Activated T-helper 17 cell treated with anti-CD3 and anti-CD28 coated beads, Interleukin-2, amount 50 U/mL, for 72 hours (primary cell): ENCODE results near the gene CDKN2D. TPM values are rescaled to one million over a fixed set of nuclear protein-coding genes. Genes with fewer than 3 reads are reported as not detected.
A peak's percentile ranks its signal among the peaks of the same experiment; 100 is the strongest.
"Not testable (repeated sequence)": the region's sequence is repeated elsewhere in the genome, so short reads cannot be mapped to it uniquely, and the experiment has no call there.

Source experiments
- ATAC-seq: fragments of 150-1000 bp; cut with Tn5 transposase; replicated peaks from 2 replicates; pipeline ENCODE4 v1.10.0; 2021; ENCODE audit warnings: mild to moderate bottlenecking, moderate library complexity
- H3K27ac Mint-ChIP-seq: one replicate; pipeline ENCODE4 v1.8.0; 2022; ENCODE audit warnings: mixed read lengths
- H3K27me3 Mint-ChIP-seq: one replicate; pipeline ENCODE4 v1.8.0; 2022; ENCODE audit warnings: mixed read lengths
- H3K36me3 Mint-ChIP-seq: one replicate; pipeline ENCODE4 v1.8.0; 2022; ENCODE audit warnings: low read depth, mild to moderate bottlenecking, mixed read lengths
- H3K4me1 Mint-ChIP-seq: one replicate; pipeline ENCODE4 v1.8.0; 2022; ENCODE audit warnings: mixed read lengths
- H3K4me3 Mint-ChIP-seq: one replicate; pipeline ENCODE4 v1.8.0; 2022; ENCODE audit warnings: mild to moderate bottlenecking, mixed read lengths
- H3K9me3 Mint-ChIP-seq: one replicate; pipeline ENCODE4 v1.8.0; 2022; ENCODE audit warnings: mixed read lengths
- total RNA-seq, 2 donors: library from RNA; stranded (reverse); gene quantifications; one replicate each; pipeline ENCODE4 v1.2.3, GENCODE V29; 2022

CDKN2D gene
- total RNA-seq, 2 donors from 2014 or later, result 21.2 to 46.6 TPM

DNA sequence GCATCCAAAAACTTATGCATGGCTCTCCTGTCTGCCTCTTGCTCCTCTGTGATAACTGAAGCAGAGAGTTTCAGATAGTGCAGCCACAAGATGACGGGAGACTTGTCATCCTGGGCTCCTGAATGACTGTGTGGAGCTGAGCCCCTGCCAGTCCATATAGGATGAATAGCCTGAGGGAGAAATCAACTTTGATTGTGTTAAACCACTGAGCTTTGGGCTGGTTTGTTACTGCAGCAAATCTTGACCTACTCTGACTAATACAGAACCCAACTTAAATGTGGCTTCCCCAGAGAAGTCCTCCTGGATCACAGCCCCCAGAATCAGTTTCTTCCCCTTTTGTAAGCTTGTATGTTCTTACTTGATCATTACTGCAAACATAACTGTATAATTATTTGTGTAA lies 36.3 kb downstream of the CDKN2D start:
- Mint-ChIP-seq H3K27me3 (peaks cover 5% of the 10 kb centered on the region), H3K4me1 (no peaks in the 10 kb centered on the region), H3K27ac (no peak overlapping the region), H3K4me3 (no peak overlapping the region), H3K36me3 (no peaks in the 10 kb centered on the region), H3K9me3 (no peaks in the 10 kb centered on the region)
- ATAC-seq, result peak; percentile 52

DNA sequence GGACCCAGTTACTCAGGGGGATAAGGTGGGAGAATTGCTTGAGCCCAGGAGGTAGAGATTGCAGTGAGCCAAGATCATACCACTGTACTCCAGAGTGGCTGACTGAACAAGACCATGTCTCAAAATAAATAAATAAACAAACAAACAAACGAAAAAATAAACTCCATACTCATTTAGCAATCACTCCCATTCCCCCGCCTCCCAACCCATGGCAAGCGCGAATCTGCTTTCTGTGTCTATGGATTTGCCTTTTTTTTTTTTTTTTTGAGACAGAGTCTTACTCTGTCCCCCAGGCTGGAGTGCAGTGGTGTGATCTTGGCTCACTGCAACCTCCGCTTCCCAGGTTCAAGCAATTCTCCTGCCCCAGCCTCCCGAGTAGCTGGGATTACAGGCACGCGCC lies 41.9 kb downstream of the CDKN2D start:
- not testable (repeated sequence) for H3K4me1 Mint-ChIP-seq, H3K27me3 Mint-ChIP-seq, H3K9me3 Mint-ChIP-seq, H3K27ac Mint-ChIP-seq, H3K36me3 Mint-ChIP-seq, ATAC-seq, H3K4me3 Mint-ChIP-seq

DNA sequence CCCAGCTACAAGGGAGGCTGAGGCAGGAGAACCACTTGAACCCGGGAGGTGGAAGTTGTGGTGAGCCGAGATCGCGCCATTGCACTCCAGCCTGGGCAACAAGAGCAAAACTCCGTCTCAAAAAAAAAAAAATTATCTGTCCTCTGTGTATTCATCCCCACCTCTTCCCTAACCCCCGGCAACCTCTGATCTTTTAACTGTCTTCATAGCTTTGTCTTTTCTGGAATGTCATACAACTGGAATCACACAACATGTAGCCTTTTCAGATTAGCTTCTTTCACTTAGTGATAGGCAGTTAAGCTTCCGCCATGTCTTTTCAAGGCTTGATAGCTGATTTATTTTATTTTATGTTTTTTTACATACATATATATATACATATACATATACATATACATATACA lies 43.1 kb downstream of the CDKN2D start:
- Mint-ChIP-seq H3K27me3 (peaks cover 3% of the 10 kb centered on the region), H3K4me1 (no peaks in the 10 kb centered on the region)

DNA sequence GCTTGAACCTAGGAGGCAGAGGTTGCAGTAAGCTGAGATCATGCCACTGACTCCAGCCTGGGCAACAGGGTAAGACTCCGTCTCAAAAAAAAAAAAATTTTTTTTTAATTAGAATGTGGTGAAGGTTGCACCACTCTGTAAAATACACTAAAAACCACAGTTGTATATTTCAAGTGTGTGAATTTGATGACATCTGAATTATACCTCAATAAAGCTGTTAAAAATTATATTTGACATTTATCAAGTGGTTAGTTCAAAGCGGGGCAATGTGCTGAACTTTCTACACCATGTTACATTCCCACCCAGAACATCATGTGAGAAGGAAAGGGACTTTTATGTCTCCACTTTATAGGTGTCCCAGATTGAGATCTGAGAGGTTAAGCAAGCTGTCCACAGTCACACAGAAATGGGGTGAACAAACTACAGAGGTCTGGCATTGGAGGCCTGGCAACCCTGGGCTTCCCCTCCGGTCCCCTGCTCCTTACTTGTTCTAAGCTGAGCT lies 45.6 kb downstream of the CDKN2D start:
- H3K36me3 Mint-ChIP-seq, result no peaks in the 10 kb centered on the region
- H3K27me3 Mint-ChIP-seq, result peaks cover 17% of the 10 kb centered on the region
- no peak for ATAC-seq
- peaks cover 6% of the 10 kb centered on the region for H3K4me1 Mint-ChIP-seq
- no peak overlapping the region for H3K4me3 Mint-ChIP-seq
- no peaks in the 10 kb centered on the region for H3K9me3 Mint-ChIP-seq
- no peak overlapping the region for H3K27ac Mint-ChIP-seq

More for the DNA sequence above, 43.1 kb downstream of the CDKN2D start:
- no peak for ATAC-seq
- H3K4me3 Mint-ChIP-seq, result no peak overlapping the region
- H3K36me3 Mint-ChIP-seq, result no peaks in the 10 kb centered on the region
- H3K9me3 Mint-ChIP-seq, result no peaks in the 10 kb centered on the region
- no peak overlapping the region for H3K27ac Mint-ChIP-seq

DNA sequence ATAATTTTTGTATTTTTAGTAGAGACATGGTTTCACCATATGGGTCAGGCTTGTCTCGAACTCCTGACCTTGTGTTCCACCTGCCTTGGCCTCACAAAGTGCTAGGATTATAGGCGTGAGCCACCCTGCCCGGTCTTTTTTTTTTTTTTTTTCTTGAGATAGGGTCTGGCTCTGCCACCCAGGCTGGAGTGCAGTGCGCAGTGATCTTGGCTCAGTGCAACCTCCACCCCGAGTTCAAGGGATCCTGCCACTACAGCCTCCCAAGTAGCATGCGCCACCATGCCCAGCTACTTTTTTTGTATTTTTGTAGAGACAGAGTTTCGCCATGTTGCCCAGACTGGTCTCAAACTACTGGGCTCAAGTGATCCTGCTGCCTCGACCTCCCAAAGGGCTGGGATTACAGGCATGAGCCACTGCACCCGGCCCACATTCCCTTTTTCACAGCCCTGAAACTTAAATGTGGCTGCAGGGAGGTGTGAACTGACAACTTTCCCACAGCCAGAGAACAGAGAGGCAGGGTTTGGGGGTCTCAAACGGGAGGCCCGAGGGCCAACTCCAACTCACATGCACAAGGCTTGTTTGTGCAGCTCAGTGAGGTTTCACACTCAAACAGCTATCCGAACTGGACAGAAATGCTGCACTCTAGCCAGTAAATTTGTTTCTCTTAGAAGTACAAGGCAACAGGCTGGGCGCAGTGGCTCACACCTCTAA lies 47.2 kb downstream of the CDKN2D start:
- H3K4me3 Mint-ChIP-seq, result no peak overlapping the region
- no peaks in the 10 kb centered on the region for H3K9me3 Mint-ChIP-seq
- ATAC-seq, result no peak
- H3K4me1 Mint-ChIP-seq, result peaks cover 9% of the 10 kb centered on the region
- no peaks in the 10 kb centered on the region for H3K36me3 Mint-ChIP-seq
- no peak overlapping the region for H3K27ac Mint-ChIP-seq
- peaks cover 23% of the 10 kb centered on the region for H3K27me3 Mint-ChIP-seq

DNA sequence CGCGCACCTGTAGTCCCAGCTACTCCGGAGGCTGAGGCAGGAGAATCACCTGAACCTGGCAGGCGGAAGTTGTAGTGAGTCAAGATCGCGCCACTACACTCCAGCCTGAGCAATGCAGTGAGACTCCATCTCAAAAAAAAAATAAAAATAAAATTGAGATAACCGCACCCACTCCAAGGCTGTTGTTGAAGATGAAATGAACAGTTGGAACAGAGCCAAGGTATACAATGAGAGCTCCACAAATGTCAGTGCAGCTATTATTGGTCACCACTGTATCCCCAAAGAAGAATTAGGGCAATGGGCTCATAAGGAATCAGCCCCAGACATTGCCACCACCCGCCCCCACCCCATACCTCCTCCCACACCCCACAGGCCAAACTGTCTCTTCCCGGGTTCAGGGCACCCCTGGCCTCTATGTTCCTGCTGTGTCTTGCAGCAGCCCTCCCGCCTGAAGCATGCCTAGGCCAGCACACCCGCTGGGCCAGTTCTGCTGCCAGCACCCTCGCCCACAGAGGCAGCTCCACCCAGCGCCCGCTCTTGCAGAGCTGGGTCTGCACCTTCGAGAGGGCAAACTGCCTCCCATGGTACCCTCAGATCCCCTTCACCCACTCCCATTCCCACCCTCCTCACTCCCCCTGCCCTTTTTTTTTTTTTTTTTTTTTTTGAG lies 48.0 kb downstream of the CDKN2D start:
- peaks cover 11% of the 10 kb centered on the region for H3K4me1 Mint-ChIP-seq
- no peak overlapping the region for H3K4me3 Mint-ChIP-seq
- H3K9me3 Mint-ChIP-seq, result no peaks in the 10 kb centered on the region
- no peaks in the 10 kb centered on the region for H3K36me3 Mint-ChIP-seq
- H3K27me3 Mint-ChIP-seq, result peaks cover 29% of the 10 kb centered on the region
- H3K27ac Mint-ChIP-seq, result no peak overlapping the region
- no peak for ATAC-seq

DNA sequence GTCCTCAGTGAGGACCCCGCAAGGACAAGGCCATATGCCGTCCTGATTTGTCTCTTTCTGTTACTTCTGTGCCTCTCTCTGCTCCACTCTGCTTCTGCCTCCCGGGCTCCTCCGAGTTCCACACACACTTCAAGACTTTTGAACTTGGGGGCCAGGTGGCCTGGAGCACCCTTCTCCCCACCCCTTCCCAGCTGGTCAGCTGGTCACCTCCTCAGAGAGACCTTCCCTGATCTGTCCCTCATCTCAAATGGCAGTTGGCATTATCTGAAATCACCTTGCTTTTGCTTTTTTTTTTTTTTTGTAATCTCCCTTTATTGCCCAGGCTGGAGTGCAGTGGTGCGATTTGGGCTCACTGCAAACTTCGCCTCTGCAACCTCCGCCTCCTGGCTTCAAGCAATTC lies 49.4 kb downstream of the CDKN2D start:
- H3K4me1 Mint-ChIP-seq, result peaks cover 11% of the 10 kb centered on the region
- H3K27me3 Mint-ChIP-seq, result peaks cover 36% of the 10 kb centered on the region
- peak overlapping the region; percentile 60 for H3K4me3 Mint-ChIP-seq
- H3K27ac Mint-ChIP-seq, result no peak overlapping the region
- no peaks in the 10 kb centered on the region for H3K9me3 Mint-ChIP-seq
- ATAC-seq, result no peak
- H3K36me3 Mint-ChIP-seq, result no peaks in the 10 kb centered on the region

DNA sequence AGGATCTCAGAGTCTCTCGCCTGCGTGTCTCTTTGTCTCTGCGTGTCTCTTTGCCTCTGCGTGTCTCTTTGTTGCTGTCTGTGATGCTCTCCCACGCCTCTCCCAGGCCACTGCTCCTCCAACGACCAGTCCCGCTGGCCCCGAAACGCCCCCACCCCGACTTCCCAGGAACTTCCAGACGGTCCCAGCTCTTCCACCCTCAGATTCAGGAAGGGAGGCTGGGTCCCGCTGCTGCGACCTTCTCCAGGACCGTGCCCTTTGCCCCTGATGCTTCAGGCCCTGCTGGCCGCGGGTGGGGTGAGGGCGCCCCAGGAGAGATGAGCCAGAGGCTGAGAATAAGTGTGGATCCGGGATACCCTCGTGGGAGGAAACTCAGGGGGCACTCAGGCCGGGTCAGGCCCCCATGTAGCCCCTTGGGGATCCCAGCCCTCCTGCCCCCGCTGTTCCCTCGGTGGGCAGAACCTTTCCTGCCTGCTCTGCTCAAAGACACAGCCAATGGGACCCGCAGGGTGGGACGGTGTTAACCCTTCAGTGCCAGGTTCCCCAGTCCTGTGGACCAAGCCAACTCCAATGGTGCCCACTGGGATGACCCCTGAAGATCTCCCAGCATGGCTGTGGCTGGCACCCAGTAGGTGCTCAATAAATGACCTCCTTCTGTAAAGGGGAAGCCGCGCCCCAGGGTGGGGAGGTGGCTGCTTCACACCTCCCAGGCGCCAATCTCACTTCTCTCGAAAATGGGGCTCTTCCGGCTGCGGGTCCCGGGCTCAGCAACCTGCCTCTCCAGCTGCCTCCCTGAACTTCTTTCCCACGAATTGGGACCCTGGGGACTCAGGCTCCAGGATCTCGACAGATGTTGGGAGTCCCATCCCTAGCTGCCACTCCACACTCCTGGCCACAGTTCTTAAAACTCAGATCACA lies 50.1 kb downstream of the CDKN2D start:
- no peaks in the 10 kb centered on the region for H3K9me3 Mint-ChIP-seq
- H3K27me3 Mint-ChIP-seq, result peaks cover 40% of the 10 kb centered on the region
- H3K36me3 Mint-ChIP-seq, result no peaks in the 10 kb centered on the region
- peak overlapping the region; percentile 60 for H3K4me3 Mint-ChIP-seq
- ATAC-seq, result no peak
- peaks cover 11% of the 10 kb centered on the region for H3K4me1 Mint-ChIP-seq
- H3K27ac Mint-ChIP-seq, result no peak overlapping the region

DNA sequence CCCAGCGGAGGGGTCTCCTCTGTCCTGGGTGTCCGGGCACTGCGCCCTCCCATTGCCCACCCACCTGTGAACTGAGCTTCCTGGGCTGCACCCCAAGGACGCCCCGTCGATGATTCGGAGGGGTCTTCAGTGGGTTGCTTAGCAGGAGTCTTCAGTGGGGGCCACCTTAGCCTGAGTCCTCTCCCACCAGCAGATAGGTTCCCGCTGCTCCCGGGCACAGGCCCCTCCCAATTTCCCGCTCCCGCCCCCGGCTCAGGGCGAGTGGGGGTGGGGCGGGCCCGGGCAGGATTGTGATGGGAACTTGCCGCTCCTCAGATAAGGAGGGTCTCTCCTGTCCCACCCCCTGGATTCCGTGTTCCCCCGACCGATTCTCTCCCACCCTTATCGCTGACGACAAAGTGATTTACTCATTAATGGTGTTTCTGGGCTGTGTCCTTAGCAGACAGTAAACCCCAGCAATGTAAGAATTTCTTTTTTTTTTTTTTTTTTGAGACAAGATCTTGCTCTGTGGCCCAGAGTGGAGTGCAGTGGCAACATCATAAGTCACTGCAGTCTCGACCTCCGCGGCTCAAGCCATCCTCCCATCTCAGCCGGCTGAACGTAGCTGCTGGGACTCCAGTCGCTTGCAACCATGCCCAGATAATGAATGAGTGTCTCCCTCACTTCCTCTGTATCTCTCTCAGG lies 50.9 kb downstream of the CDKN2D start:
- Mint-ChIP-seq H3K4me1 (peaks cover 11% of the 10 kb centered on the region), H3K27me3 (peaks cover 48% of the 10 kb centered on the region), H3K27ac (no peak overlapping the region), H3K9me3 (no peaks in the 10 kb centered on the region), H3K4me3 (peak overlapping the region; percentile 60), H3K36me3 (no peaks in the 10 kb centered on the region)
- peak; percentile 26 for ATAC-seq

DNA sequence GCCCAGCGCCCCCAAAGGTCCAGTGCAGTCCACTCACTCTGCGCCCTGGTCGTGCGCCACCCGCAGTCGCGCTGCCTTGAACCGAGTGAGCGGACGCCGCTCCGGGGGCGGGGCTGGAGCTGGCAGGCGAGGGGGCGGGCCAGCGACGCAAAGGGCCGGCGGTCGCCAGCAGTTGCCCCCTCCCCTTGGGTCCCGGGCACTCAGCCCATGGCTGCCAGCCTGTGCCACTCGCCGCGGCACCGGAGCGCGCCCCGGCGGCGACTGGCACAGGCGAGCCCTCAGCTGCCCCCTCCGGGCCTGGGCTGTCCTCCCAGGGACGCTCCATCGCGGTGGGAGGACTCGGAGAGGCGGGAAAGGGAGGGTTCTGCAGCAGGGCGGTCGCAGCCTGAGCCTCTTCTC lies 51.4 kb downstream of the CDKN2D start, which contains the start of gene S1PR5:
TSS of gene S1PR5 (minus strand) at position 87 of the 399 bp plus-strand sequence. CDS start 2,436 bp downstream, outside the sequence.
- Mint-ChIP-seq H3K9me3 (no peaks in the 10 kb centered on the region), H3K4me1 (peaks cover 11% of the 10 kb centered on the region), H3K27ac (no peak within 1 kb of the TSS), H3K36me3 (no peaks in the 10 kb centered on the region), H3K4me3 (peak within 1 kb of the TSS; percentile 60), H3K27me3 (peaks cover 48% of the 10 kb centered on the region)
- ATAC-seq, result peak; percentile 26

DNA sequence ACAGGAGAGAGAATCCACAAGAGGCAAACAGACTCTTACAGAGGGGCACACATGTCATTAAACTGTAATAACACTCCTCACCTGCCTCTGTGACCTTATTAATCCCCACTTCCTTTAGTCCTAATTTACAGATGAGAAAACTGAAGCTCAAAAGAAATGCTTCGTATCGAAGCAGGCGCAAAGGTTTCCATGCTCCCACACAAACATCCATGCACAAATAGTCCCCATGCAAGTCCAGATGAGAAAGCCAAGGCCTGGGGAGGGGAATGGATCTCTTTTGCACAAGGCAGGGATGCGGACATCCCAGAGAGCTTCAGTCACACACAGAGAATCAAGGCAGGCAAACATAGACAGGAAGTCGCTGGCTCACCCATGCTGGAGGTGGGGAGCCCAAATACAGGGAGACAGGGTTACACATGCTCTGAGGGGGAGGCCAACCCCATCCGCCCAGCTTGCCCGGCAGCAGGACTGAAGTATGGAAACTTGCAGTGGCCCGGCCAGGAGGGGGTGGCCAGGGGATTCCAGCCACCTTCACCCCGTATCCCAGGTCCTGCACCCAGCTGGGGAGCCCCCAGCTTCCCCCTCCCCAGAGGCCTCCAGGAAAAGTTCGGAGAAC lies 52.0 kb downstream of the CDKN2D start:
- H3K27ac Mint-ChIP-seq, result no peak overlapping the region
- no peak for ATAC-seq

More for the DNA sequence above, 52.0 kb downstream of the CDKN2D start:
- H3K4me3 Mint-ChIP-seq, result peak overlapping the region; percentile 58
- H3K4me1 Mint-ChIP-seq, result peaks cover 11% of the 10 kb centered on the region
- no peaks in the 10 kb centered on the region for H3K9me3 Mint-ChIP-seq
- H3K36me3 Mint-ChIP-seq, result no peaks in the 10 kb centered on the region
- peaks cover 46% of the 10 kb centered on the region for H3K27me3 Mint-ChIP-seq
